NCI-H2196 treated with DMSO at 0.1 percent for 48 hours (cell line): ENCODE results near the gene GALNT16.
"Not testable (repeated sequence)": the region's sequence is repeated elsewhere in the genome, so short reads cannot be mapped to it uniquely, and the experiment has no call there.

Source experiments
- DNase-seq: peaks from one replicate; lab custom pipeline; 2025; ENCODE audit not compliant: unreplicated experiment; lab: John Stamatoyannopoulos, UW

The GALNT16 gene

GRCh38 chr14:69259168-69259526 is 811 bp upstream of the GALNT16 start:
- no peak for DNase-seq

DNA sequence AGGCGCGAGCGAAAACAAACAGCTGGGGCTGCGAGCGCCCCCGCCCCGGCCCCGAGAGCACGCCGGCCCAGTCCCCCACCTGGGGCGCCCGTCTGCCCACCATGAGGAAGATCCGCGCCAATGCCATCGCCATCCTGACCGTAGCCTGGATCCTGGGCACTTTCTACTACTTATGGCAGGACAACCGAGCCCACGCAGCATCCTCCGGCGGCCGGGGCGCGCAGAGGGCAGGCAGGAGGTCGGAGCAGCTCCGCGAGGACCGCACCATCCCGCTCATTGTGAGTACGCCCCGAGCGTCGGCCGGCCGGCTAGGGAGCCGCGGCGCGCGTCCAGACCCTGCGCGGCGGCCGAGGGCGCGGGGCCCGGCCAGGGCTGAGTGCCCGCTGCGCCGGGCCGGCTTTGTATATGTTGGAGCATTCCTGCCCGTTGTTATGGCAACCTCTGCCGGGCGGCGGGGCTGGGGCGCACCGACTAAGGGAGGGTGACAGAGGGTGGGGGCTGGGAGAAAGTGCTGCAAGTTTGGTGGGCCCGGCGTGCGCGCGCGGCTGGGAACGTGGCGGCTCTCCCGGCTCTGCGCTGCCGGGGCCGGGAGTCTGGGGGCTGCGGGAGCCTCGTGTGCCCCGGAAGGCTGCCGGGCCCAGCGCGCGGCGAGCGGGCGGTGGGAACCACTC is 367 bp downstream of the GALNT16 start:
- DNase-seq, result no peak

DNA sequence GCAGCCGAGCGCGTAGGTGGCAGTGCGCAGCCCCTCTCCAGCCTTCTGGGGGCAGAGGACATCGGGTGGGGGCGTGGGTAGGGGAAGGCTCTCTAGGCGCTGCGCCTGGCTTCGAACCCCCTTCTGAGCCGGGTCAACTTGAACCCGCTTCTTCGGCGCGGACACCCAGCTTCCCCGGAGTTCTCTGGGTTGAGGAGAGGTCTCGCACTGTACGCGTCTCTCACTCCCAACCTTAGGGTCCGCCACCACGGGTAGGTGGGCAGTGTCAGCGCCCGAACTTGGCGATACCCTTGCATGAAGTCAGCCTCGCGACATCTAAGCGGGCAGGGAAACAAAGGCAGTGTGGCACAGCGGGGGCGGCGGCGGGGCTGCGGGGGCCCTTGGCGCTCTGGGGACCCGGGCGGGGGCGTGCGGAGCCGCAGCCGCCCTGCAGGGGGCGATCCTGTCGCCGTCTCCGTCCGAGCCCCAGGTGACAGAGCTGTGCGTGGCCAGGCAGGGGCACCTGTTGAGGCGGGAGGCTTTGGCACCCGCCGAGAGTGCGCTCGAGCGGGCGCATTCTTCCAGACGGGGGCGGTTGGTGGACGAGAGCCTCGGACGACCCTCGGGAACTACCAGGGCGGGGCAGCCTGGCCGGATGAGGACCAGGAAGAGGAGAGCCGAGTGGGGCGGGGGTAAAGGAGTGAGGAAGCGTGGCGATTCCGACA is 1.1 kb downstream of the GALNT16 start:
- DNase-seq, result no peak

GRCh38 chr14:69261761-69262331 is 1.9 kb downstream of the GALNT16 start:
- no peak for DNase-seq

DNA sequence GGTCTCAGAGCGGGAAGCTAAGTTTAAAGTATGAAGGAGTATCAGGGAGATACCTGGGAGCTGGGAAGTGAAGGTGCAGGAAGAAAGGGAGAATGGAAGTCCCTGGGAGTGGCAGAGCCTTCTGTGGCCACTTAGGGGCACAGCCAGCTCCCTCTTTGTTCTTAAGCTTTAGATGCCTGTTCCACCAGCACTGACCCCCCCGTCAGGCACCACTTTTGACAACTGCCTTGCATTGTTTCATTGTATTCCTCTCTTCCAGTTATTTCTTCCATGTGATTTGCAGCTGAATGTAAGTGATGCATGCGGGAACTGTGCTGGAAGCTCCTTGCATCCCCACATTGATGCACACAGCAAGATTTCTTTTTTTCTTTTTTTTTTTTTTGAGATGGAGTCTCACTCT is 2.6 kb downstream of the GALNT16 start:
- DNase-seq, result no peak

DNA sequence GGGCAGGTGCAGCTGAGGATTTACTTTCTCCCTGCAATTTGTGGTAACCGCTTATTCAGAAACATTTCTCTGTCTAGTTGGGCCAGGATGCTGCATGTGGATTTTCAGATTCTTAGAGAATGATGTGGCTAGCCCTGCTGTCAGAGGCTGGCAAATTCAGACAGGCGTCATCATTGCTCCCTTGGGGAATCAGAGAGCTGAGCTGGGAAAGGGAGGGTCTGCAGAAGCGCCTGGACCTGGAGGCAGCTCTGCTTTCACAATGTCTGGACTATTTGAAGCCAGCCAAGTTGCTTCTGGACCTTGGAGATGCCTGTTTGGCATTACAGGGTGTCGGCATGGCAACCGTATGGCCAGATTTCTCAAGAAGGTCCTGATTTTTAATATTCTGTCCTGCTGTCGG is 3.4 kb downstream of the GALNT16 start:
- DNase-seq, result no peak

DNA sequence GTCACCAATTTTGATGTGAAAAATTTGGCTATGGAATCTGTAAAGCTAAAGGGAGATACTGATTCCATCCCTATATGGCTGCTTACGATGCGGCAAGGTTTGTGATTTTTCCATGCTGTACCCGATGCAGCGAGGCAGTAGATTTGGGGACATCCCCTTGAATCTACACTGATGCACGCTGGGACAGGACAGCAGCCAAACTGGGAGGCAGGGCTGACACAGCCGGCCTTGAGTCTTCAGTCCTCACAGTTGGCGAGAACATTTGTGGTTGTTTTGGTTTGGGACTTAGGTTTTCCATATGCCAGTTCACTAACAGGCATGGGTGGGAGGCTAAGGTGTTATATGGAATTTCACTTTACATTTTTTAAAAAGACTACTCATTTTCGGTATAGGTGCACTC is 3.8 kb downstream of the GALNT16 start:
- no peak for DNase-seq

DNA sequence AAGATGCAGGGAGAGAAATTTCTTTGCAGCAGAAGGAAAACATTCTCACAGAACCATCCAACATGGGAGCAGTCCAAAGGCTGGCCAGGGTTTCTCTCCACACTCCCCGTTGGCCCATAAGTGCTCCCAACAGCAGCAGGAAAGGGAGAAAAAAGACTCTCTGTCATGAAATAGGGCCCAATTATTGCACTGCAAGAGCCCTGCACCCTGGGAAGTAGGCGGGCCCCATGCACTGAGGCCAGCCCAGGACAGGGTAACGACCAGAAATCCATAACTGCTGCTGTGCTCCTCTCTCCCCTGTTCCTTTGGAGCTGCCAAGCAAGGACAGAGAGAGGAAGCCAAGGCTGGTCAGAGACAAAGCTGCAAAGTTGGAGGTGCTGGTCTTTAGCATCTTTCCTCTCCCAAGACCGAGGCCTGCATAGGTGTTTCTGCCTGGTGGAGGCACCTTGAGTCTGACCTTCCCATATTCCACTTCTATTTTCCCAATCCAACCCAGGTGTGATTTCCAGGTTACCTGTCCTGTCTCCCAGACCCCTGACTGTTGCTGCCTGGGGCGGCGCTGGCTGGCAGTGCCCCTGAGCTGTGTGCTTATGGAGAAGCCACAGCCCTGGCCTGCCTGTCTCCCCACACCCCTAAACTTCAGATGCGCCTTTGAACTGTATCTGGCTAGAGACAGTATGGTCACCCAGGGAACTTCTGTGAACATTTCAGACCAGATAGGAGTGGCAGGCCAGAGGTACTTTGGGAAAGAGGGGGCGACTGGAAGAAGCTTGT is 6.8 kb downstream of the GALNT16 start:
- no peak for DNase-seq

DNA sequence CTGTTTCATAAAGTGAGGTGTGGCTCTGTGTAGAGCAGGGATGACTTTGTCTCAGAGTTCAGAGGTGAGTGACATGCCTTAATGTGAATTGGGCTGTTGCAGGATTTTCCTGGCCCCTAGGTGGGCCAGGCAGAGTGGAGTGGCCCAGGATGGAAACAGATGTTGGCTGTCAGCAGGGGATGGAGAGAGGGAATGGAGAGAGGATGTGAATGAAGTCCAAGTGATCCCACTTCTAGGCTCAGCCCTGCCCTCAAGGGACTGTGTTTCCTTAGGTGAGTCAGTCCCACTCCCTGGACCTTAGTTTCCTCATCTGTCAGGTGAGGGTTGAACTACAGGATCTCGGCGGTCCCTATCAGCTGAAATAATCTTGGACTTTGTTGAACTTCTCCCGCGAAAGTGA is 7.5 kb downstream of the GALNT16 start:
- DNase-seq, result no peak

DNA sequence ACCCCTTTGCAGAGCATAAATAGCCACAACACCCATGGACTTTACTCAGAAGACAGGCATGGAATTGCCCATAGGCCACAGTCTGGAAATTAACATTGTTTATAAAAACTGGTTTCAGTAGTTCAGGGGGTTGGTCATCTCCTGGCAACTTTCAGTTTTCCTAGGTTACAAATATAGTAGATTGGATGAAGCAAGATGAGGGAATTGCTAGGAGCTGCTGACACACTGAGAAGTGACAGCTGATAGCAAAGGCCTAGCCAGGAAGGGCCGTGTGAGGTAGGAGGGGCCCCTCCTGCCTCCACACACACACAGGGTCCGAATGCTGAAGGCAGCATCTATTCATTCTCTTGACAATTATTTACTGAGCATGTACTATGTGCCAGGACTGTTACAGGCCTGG is 8.3 kb downstream of the GALNT16 start:
- DNase-seq, result no peak

DNA sequence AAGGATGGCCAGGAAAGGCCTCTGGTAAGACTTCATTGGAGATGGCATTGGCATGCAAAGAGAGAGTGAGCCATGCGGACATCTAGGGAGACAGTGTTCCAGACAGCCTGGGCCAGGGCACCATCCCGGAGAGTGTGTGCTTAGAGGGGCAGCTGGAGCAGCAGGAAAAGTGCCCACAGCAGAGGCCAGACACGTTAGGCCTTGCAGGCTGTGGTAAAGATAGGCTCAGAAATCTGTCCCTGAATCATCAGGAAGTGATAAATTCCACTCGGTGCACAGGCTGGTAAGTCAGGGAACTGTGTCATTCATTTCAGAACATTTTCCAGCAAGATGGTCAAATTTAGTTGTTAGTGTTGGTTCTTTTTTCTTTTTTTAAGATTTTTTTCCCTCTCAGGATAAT is 8.8 kb downstream of the GALNT16 start:
- no peak for DNase-seq

GRCh38 chr14:69269381-69269780 is 9.4 kb downstream of the GALNT16 start:
- no peak for DNase-seq

- DNase-seq, result no peak
Measured at GRCh38 chr14:69270097-69270496, 10.1 kb downstream of the GALNT16 start.

GRCh38 chr14:69270795-69271708 is 11.1 kb downstream of the GALNT16 start:
- DNase-seq, result no peak

DNA sequence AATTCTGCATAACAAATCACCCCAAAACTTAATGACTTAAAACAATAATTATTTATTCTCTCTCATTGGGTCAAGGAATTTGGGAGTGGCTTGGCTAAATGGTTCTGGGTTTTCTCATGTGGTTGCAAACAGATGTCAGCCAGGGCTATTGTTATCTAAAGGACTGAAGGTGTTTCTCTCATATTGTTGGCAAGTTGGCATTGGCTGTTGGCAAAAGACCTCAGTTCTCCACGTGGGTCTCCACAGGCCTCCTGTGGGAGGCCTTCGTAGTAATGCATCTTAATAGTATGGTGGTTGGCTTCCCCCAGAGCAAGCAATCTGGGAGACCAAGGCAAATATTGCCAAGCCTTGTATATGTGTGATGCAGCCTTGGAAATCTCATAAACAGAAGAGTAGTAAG is 14.4 kb downstream of the GALNT16 start:
- DNase-seq, result no peak

GRCh38 chr14:69275331-69275730 is 15.4 kb downstream of the GALNT16 start:
- no peak for DNase-seq

GRCh38 chr14:69277356-69277755 is 17.4 kb downstream of the GALNT16 start:
- not testable (repeated sequence) for DNase-seq

GRCh38 chr14:69280746-69281291 is 20.9 kb downstream of the GALNT16 start:
- no peak for DNase-seq

- peak; percentile 75 for DNase-seq
Measured at GRCh38 chr14:69281450-69282169, 21.7 kb downstream of the GALNT16 start.

DNA sequence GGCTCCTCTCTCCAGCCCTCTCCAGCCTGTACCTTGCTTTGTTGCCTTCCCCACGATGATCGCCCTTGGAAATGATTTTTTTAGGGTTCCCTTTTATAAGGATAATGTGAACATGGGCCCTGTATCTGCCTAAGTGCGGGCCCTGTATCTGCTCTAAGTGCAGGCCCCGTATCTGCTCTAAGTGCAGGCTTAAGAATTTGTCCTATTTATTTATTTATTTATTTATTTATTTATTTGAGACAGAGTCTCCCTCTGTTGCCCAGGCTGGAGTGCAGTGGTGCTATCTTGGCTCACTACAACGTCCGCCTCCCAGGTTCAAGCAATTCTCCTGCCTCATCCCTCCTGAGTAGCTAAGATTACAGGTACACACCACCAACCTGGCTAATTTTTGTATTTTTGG is 22.5 kb downstream of the GALNT16 start:
- DNase-seq, result no peak
